B cell (primary cell): ENCODE data around the gene PET100. TPM values are rescaled to one million over a fixed set of nuclear protein-coding genes. Genes with fewer than 3 reads are reported as not detected.

Experiments used
- ATAC-seq: fragments of 200-7000 bp; cut with Tn5 transposase; one replicate; pipeline ENCODE4 v1.10.0; 2021; ENCODE audit warnings: low read depth, mild to moderate bottlenecking, moderate number of reproducible peaks, moderate library complexity
- CTCF ChIA-PET: fragments of 350-600 bp; sonication (Branson Sonifier 250); formaldehyde crosslinking; loops from one replicate; lab custom pipeline; 2021; ENCODE audit warnings: antibody characterized with exemption, inconsistent platforms; lab: Charles Lee
- POLR2A ChIA-PET: fragments of 350-600 bp; sonication (Branson Sonifier 250); formaldehyde crosslinking; loops from one replicate; lab custom pipeline; 2021; ENCODE audit warnings: antibody characterized with exemption; lab: Charles Lee
- DNase-seq: peaks from one replicate; pipeline ENCODE4 v3.0.0; 2013
- H2AFZ ChIP-seq: 2 replicates; pipeline ENCODE4 v1.6.1; 2012; ENCODE audit warnings: mild to moderate bottlenecking, low read depth, low read length; ENCODE audit not compliant: insufficient read depth, poor library complexity, severe bottlenecking
- H3K27ac ChIP-seq, 2 donors: 1 replicate in 1 of 2; 2 replicates in 1 of 2; pipeline ENCODE4 v1.5.1; 2012 to 2013; ENCODE audit warnings: low read length in 2 of 2, mild to moderate bottlenecking in 2 of 2, moderate library complexity in 1 of 2
- H3K27me3 ChIP-seq, 4 experiments: fragments of 200-600 bp in 1 of 4; sonication (generic) in 1 of 4; replicated peaks in 1 of 4; 1 replicate in 2 of 4; 2 replicates in 2 of 4; pipeline versions ENCODE4 v1.6.1 to v1.7.0; 2013 to 2016; ENCODE audit warnings: low read length in 3 of 4, mild to moderate bottlenecking in 2 of 4, mixed read lengths in 1 of 4, moderate library complexity in 1 of 4; ENCODE audit not compliant: insufficient read depth in 4 of 4, control insufficient read depth in 3 of 4; ENCODE audit errors: control extremely low read depth in 1 of 4
- H3K36me3 ChIP-seq, 2 experiments: replicated peaks in 1 of 2; 1 replicate in 1 of 2; 2 replicates in 1 of 2; pipeline versions ENCODE4 v1.6.1 to v1.7.1; 2013; ENCODE audit warnings: low read length in 1 of 2; ENCODE audit not compliant: insufficient read depth in 2 of 2, control insufficient read depth in 1 of 2; ENCODE audit errors: control extremely low read depth in 1 of 2, extremely low read depth in 1 of 2
- H3K4me1 ChIP-seq, 2 donors: fragments of 200-600 bp in 1 of 2; sonication (generic) in 1 of 2; 1 replicate in 1 of 2; 2 replicates in 1 of 2; pipeline versions ENCODE4 v1.5.1 to v1.6.1; 2013 to 2017; ENCODE audit warnings: low read length in 2 of 2; ENCODE audit not compliant: control insufficient read depth in 2 of 2, insufficient read depth in 2 of 2
- H3K4me2 ChIP-seq: replicated peaks from 2 replicates; pipeline ENCODE3; 2012; ENCODE audit warnings: mild to moderate bottlenecking, low read depth, low read length; ENCODE audit not compliant: poor library complexity, severe bottlenecking
- H3K4me3 ChIP-seq, 5 experiments: fragments of 200-600 bp in 1 of 5; sonication (generic) in 1 of 5; 1 replicate in 3 of 5; 2 replicates in 2 of 5; pipeline versions ENCODE4 v1.5.1 to v1.7.0; 2011 to 2016; ENCODE audit warnings: low read length in 4 of 5, mild to moderate bottlenecking in 4 of 5, low read depth in 2 of 5, control low read depth in 1 of 5, moderate library complexity in 1 of 5; ENCODE audit not compliant: insufficient read depth in 1 of 5; ENCODE audit errors: control extremely low read depth in 1 of 5, extremely low read depth in 1 of 5
- H3K79me2 ChIP-seq: fragments of 200-600 bp; sonication (generic); one replicate; pipeline ENCODE4 v1.6.0; 2016; ENCODE audit warnings: low read length; ENCODE audit not compliant: control insufficient read depth, insufficient read depth
- H3K9ac ChIP-seq: fragments of 200-600 bp; sonication (generic); 2 replicates; pipeline ENCODE4 v1.6.1; 2017; ENCODE audit warnings: mild to moderate bottlenecking, low read length, moderate library complexity
- H3K9me3 ChIP-seq, 3 donors: one replicate each; pipeline versions ENCODE4 v1.6.1 to v1.7.1; 2013; ENCODE audit warnings: low read length in 2 of 3; ENCODE audit not compliant: control insufficient read depth in 2 of 3, insufficient read depth in 1 of 3; ENCODE audit errors: control extremely low read depth in 1 of 3
- H4K20me1 ChIP-seq: 2 replicates; pipeline ENCODE4 v1.6.0; 2012; ENCODE audit warnings: mild to moderate bottlenecking, low read length; ENCODE audit not compliant: insufficient read depth, control insufficient read depth, poor library complexity, severe bottlenecking
- H3K27ac Mint-ChIP-seq: one replicate; pipeline ENCODE4 v1.8.0; 2021; ENCODE audit warnings: mixed read lengths
- H3K27me3 Mint-ChIP-seq: one replicate; pipeline ENCODE4 v1.8.0; 2021; ENCODE audit warnings: mixed read lengths
- H3K4me1 Mint-ChIP-seq: one replicate; pipeline ENCODE4 v1.8.0; 2021; ENCODE audit warnings: mixed read lengths
- H3K4me3 Mint-ChIP-seq: one replicate; pipeline ENCODE4 v1.8.0; 2021; ENCODE audit warnings: mixed read lengths
- H3K9me3 Mint-ChIP-seq: one replicate; pipeline ENCODE4 v1.8.0; 2022; ENCODE audit warnings: mixed read lengths; ENCODE audit not compliant: insufficient read depth
- EZH2 ChIP-seq: IDR thresholded peaks from 2 replicates; pipeline ENCODE4 v1.6.1; 2012; ENCODE audit warnings: borderline replicate concordance, low read depth, mild to moderate bottlenecking, moderate library complexity, low read length; ENCODE audit not compliant: insufficient read depth, poor library complexity, severe bottlenecking
- WGBS: methylation state at CpG from one replicate; pipeline ENCODE4 v1.1.5; 2013; ENCODE audit warnings: missing lambda C conversion rate; ENCODE audit not compliant: insufficient coverage; 5-methylcytosine and 5-hydroxymethylcytosine counted together
- intact Hi-C: fragments of 100-400 bp; cut with micrococcal nuclease; formaldehyde crosslinking; loops from one replicate; pipeline ENCODE4 v1.10.0; 2022
- polyA plus RNA-seq: library from polyadenylated mRNA; depleted of rRNA; stranded (reverse); fragments of >200 nt; gene quantifications from 2 replicates; pipeline ENCODE4 v1.2.3, GENCODE V29; 2012
- total RNA-seq, 2 donors: library from RNA; stranded (reverse); fragments of 120-200 nt in 1 of 2; gene quantifications; 1 replicate in 1 of 2; 2 replicates in 1 of 2; pipeline versions ENCODE4 v1.2.3 to v1.2.4, GENCODE V29; 2013 to 2022
- TF ChIP-seq, protein P1 (sequence below): fragments of 200-600 bp; IDR thresholded peaks from one replicate; pipeline ENCODE4 v1.8.0; 2022; ENCODE audit warnings: antibody characterized with exemption, mild to moderate bottlenecking

PET100 gene
- total and polyA plus RNA-seq, 2 donors (not counting 1 experiment from before 2014, with no cell fraction given) = 31.3 to 100 TPM

DNA sequence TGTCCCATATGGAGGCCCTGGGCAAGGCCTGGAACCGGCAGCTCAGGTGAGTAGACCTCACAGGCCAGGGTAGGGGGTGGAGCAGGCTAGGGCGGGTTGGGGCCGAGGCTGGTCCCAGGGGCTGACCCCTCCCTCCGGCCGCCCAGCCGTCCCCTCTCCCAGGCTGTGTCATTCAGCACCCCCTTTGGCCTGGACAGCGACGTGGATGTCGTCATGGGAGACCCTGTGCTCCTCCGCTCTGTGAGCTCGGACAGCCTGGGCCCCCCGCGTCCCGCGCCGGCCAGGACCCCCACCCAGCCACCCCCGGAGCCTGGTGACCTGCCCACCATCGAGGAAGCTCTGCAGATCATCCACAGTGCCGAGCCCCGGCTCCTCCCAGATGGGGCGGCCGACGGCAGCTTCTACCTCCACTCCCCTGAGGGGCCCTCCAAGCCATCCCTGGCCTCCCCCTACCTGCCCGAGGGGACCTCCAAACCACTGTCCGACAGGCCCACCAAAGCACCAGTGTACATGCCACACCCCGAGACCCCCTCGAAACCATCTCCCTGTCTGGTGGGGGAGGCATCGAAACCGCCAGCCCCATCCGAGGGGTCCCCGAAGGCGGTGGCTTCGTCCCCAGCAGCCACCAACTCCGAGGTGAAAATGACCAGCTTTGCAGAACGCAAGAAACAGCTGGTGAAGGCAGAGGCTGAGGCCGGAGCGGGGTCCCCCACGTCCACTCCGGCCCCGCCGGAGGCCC, 17.9 kb upstream of the PET100 start:
- Mint-ChIP-seq H3K9me3 (no peaks in the 10 kb centered on the region), H3K27me3 (no peaks in the 10 kb centered on the region)

More for the DNA sequence above, 17.9 kb upstream of the PET100 start:
- CTCF ChIA-PET = no interaction called here
- Histone ChIP-seq H3K79me2 (no peaks in the 10 kb centered on the region), H3K4me2 (no peak overlapping the region), H2AFZ (no peak overlapping the region), H3K9me3 (peaks cover 0 to 4% (median 0%) of the 10 kb centered on the region in 3 donors), H3K4me1 (no peaks in the 10 kb centered on the region), H3K4me3 (no peak overlapping the region), H3K9ac (no peak overlapping the region), H3K27ac (no peak overlapping the region), H3K36me3 (no peaks in the 10 kb centered on the region), H3K27me3 (no peaks in the 10 kb centered on the region), H4K20me1 (no peaks in the 10 kb centered on the region)
- WGBS = 94% methylated on average over 39 of the region's 41 CpGs
- no peak for DNase-seq
- H3K27ac Mint-ChIP-seq = no peak overlapping the region
- no peak for ATAC-seq
- H3K4me1 Mint-ChIP-seq = no peaks in the 10 kb centered on the region
- TF ChIP-seq, protein P1, sequence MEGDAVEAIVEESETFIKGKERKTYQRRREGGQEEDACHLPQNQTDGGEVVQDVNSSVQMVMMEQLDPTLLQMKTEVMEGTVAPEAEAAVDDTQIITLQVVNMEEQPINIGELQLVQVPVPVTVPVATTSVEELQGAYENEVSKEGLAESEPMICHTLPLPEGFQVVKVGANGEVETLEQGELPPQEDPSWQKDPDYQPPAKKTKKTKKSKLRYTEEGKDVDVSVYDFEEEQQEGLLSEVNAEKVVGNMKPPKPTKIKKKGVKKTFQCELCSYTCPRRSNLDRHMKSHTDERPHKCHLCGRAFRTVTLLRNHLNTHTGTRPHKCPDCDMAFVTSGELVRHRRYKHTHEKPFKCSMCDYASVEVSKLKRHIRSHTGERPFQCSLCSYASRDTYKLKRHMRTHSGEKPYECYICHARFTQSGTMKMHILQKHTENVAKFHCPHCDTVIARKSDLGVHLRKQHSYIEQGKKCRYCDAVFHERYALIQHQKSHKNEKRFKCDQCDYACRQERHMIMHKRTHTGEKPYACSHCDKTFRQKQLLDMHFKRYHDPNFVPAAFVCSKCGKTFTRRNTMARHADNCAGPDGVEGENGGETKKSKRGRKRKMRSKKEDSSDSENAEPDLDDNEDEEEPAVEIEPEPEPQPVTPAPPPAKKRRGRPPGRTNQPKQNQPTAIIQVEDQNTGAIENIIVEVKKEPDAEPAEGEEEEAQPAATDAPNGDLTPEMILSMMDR = no peak
- no peak for TF ChIP-seq EZH2
- POLR2A ChIA-PET = no interaction called here
- H3K4me3 Mint-ChIP-seq = no peak overlapping the region
- intact Hi-C loops = no loop called here
